ENCODE data around the gene PTGDS. TPM values are rescaled to one million over a fixed set of nuclear protein-coding genes. Genes with fewer than 3 reads are reported as not detected.

PTGDS gene
- total RNA-seq, 1 donor from 2014 or later: not detected

- peak; percentile 92 for TF ChIP-seq CTCF (conservative IDR thresholded peaks at IDR 0.05; ENCODE audit: low read depth, low read length)
- no peak for DNase-seq (ENCODE audit: low read depth)
- peak overlapping the region; percentile 75 for H3K4me3 ChIP-seq (ENCODE audit: low read depth, low read length)
Measured at GRCh38 chr9:137029058-137029936, 52.0 kb downstream of the PTGDS start.

GRCh38 chr9:137030006-137030405 lies 52.7 kb downstream of the PTGDS start:
- H3K4me3 ChIP-seq (ENCODE audit: low read depth, low read length): no peak overlapping the region
- no peak for DNase-seq (ENCODE audit: low read depth)
- TF ChIP-seq CTCF (conservative IDR thresholded peaks at IDR 0.05; ENCODE audit: low read depth, low read length): no peak

- no peak for TF ChIP-seq CTCF (conservative IDR thresholded peaks at IDR 0.05; ENCODE audit: low read depth, low read length)
- no peak for DNase-seq (ENCODE audit: low read depth)
- no peak overlapping the region for H3K4me3 ChIP-seq (ENCODE audit: low read depth, low read length)
Measured at GRCh38 chr9:137030538-137031527, 53.5 kb downstream of the PTGDS start.

Other genes starting within 250 kb of the PTGDS start
- not detected in 2 replicates for gene LCN10, start 234.6 kb upstream of the PTGDS start, total RNA-seq
- gene LCN6, start 229.0 kb upstream of the PTGDS start, total RNA-seq: not detected in 2 replicates
- gene LCN8, start 219.3 kb upstream of the PTGDS start, total RNA-seq: not detected in 2 replicates
- gene LCN15, start 213.0 kb upstream of the PTGDS start, total RNA-seq: not detected in 2 replicates
- 90.4 and 108 TPM in 2 replicates for gene TMEM141, start 186.2 kb upstream of the PTGDS start, total RNA-seq
- 0.06 TPM in 1 of 2 replicates, not detected in the other for gene CCDC183, start 181.2 kb upstream of the PTGDS start, total RNA-seq
- gene RABL6, start 169.6 kb upstream of the PTGDS start, total RNA-seq: 114 and 160 TPM in 2 replicates
- 0.51 and 2.2 TPM in 2 replicates for gene AJM1, start 135.0 kb upstream of the PTGDS start, total RNA-seq
- gene PHPT1, start 128.1 kb upstream of the PTGDS start, total RNA-seq: 101 and 114 TPM in 2 replicates
- 1.2 and 4.8 TPM in 2 replicates for gene MAMDC4, start 125.2 kb upstream of the PTGDS start, total RNA-seq
- gene EDF1, start 111.2 kb upstream of the PTGDS start, total RNA-seq: 403 and 419 TPM in 2 replicates
- gene TRAF2, start 91.0 kb upstream of the PTGDS start, total RNA-seq: 21.0 and 26.1 TPM in 2 replicates
- 124 and 149 TPM in 2 replicates for gene FBXW5, start 32.8 kb upstream of the PTGDS start, total RNA-seq
- gene C8G, start 32.3 kb upstream of the PTGDS start, total RNA-seq: not detected in 2 replicates
- 1.2 TPM in 1 of 2 replicates, not detected in the other for gene LCN12, start 25.2 kb upstream of the PTGDS start, total RNA-seq
- gene LCNL1, start 5.5 kb downstream of the PTGDS start, total RNA-seq: not detected in 2 replicates
- gene PAXX, start 14.9 kb downstream of the PTGDS start, total RNA-seq: 70.1 and 81.7 TPM in 2 replicates
- 2.2 and 2.4 TPM in 2 replicates for gene CLIC3, start 19.1 kb downstream of the PTGDS start, total RNA-seq
- gene ABCA2, start 50.7 kb downstream of the PTGDS start, total RNA-seq: 3.0 and 7.6 TPM in 2 replicates
- gene FUT7, start 54.6 kb downstream of the PTGDS start, total RNA-seq: not detected in 2 replicates
- gene NPDC1, start 68.7 kb downstream of the PTGDS start, total RNA-seq: 19.7 and 47.7 TPM in 2 replicates
- 0.87 TPM in 1 of 2 replicates, not detected in the other for gene ENTPD2, start 76.6 kb downstream of the PTGDS start, total RNA-seq
- 25.6 and 51.3 TPM in 2 replicates for gene SAPCD2, start 93.1 kb downstream of the PTGDS start, total RNA-seq
- 2.1 and 2.2 TPM in 2 replicates for gene UAP1L1, start 100.0 kb downstream of the PTGDS start, total RNA-seq
- 46.0 and 74.3 TPM in 2 replicates for gene MAN1B1, start 109.5 kb downstream of the PTGDS start, total RNA-seq
- gene DPP7, start 137.2 kb downstream of the PTGDS start, total RNA-seq: 66.9 and 125 TPM in 2 replicates
- not detected in 2 replicates for gene GRIN1, start 161.7 kb downstream of the PTGDS start, total RNA-seq
- not detected in 2 replicates for gene LRRC26, start 192.5 kb downstream of the PTGDS start, total RNA-seq
- not detected in 2 replicates for gene TMEM210, start 194.6 kb downstream of the PTGDS start, total RNA-seq
- 16.7 TPM in 2 replicates for gene ANAPC2, start 211.1 kb downstream of the PTGDS start, total RNA-seq
- 139 and 185 TPM in 2 replicates for gene SSNA1, start 211.2 kb downstream of the PTGDS start, total RNA-seq
- 10.5 and 13.5 TPM in 2 replicates for gene TPRN, start 223.2 kb downstream of the PTGDS start, total RNA-seq
- 39.4 and 44.9 TPM in 2 replicates for gene TMEM203, start 228.1 kb downstream of the PTGDS start, total RNA-seq
- 22.0 and 26.9 TPM in 2 replicates for gene NDOR1, start 228.2 kb downstream of the PTGDS start, total RNA-seq
- 0.22 and 1.5 TPM in 2 replicates for gene RNF208, start 244.7 kb downstream of the PTGDS start, total RNA-seq
- gene CYSRT1, start 247.7 kb downstream of the PTGDS start, total RNA-seq: 0.17 and 0.94 TPM in 2 replicates
- gene RNF224, start 250.0 kb downstream of the PTGDS start, total RNA-seq: not detected in 2 replicates